NCI-H128 (cell line): ENCODE measurements around the gene CGB5.
A peak's percentile ranks its signal among the peaks of the same experiment; 100 is the strongest.
"Not testable (repeated sequence)": the region's sequence is repeated elsewhere in the genome, so short reads cannot be mapped to it uniquely, and the experiment has no call there.

Experiments
- DNase-seq: peaks from one replicate; lab custom pipeline; 2025; ENCODE audit not compliant: unreplicated experiment; lab: John Stamatoyannopoulos, UW

The CGB5 gene

GRCh38 chr19:49056902-49057596 is 13.4 kb downstream of the CGB5 start:
- DNase-seq = not testable (repeated sequence)

DNA sequence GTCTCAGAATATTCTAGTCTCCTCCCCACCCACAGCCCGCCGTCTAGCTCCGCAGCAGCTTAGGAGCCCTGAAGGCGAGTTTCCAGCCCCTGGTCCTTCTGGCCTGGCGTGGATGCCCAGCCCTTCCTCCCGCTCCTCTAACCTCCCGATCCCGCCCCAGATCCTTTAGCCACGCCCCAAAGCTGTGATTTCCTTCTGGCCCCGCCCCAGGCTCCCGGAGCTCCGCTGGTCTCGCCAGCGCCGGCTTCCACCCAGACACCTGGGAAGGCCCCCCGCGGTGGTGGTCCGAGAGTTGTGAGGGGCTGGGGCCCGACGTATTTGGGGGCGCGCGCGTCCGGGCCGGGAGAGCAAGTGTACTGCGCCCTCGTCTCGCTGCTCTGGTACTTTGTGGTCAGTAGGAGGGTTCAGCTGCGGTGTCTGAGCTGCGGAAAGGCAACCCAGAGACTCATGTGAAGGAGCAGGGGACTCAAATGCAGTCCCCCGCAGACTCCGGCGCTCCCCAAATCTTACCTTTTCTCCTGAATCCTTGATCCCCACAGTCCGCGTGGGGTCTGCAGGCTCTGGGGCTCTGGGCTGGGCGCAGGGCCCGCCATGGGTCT is 14.1 kb downstream of the CGB5 start, which contains the start of gene CGB7:
TSS of gene CGB7 (minus strand) at position 114 of the 599 bp plus-strand sequence. CDS start 2,374 bp downstream, outside the sequence.
- peak; percentile 45 for DNase-seq

- no peak for DNase-seq
These were observed 14.9 kb downstream of the CGB5 start for GRCh38 chr19:49058562-49058961.

DNA sequence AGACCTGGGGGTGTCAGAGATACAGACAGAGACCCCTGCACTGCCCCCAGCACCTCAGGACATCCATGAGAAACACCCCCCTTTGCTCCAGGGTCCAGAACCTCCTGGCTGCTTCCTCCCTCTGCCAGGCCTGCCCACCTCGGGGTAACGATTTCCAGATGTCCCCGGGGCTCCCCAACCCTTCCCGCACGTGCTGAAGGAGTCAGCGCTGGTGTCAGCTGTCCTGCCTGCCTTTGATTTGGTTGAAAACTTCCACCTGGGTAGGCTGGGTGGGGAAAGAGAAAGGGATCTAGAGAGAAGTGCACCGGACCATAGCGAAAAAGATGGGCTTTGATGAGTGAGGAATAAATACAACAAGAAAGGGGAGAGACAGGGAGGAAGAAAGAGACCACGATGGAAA is 15.4 kb downstream of the CGB5 start:
- DNase-seq = no peak

DNA sequence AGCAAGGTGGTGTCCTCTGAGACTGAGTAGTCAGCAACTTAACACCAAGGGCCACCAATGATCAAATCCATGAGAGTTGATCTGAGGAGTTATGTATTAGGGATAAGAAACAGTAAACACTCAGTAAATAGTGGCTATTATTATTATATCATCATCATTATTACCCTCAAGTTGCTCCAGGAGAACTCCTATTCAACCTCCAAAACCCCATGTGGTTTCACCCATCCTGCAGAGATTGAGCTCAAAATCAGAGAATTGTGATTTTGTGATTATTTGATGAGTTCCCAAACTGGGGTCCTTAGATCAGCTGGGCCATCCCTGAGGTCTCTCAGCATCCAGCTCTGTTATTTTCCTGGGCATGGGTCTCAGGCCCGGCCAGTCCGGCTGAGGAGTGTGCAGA is 17.4 kb downstream of the CGB5 start:
- DNase-seq = no peak

GRCh38 chr19:49061445-49061844 is 17.8 kb downstream of the CGB5 start:
- DNase-seq = no peak

DNA sequence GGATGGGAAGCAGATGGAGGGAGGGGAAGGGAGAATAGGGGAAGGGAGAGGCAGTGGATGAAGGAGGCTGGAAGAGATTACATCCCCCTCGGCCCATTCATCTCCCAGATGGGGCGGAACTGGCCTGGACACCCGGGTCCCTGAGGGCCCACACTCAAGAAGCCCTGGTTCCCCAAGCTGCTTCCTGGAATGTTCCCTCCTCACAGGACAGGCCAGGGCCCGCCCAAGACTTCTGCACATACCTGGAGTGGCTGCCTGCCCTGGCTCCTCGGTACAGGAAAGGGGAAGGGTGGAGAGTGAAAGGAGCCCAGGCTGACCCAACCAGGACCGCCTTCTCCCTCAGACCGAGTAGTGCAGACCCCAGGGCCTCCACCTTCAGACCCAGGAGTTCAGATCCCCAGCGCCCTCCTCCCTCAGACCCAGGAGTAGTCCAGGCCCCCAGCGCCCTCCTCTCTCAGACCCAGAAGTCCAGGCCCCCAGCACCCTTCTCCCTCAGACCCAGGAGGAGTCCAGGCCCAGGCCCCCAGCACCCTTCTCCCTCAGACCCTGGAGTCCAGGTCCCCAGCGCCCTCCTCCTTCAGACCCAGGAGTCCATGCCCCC is 20.5 kb downstream of the CGB5 start:
- DNase-seq = no peak

DNA sequence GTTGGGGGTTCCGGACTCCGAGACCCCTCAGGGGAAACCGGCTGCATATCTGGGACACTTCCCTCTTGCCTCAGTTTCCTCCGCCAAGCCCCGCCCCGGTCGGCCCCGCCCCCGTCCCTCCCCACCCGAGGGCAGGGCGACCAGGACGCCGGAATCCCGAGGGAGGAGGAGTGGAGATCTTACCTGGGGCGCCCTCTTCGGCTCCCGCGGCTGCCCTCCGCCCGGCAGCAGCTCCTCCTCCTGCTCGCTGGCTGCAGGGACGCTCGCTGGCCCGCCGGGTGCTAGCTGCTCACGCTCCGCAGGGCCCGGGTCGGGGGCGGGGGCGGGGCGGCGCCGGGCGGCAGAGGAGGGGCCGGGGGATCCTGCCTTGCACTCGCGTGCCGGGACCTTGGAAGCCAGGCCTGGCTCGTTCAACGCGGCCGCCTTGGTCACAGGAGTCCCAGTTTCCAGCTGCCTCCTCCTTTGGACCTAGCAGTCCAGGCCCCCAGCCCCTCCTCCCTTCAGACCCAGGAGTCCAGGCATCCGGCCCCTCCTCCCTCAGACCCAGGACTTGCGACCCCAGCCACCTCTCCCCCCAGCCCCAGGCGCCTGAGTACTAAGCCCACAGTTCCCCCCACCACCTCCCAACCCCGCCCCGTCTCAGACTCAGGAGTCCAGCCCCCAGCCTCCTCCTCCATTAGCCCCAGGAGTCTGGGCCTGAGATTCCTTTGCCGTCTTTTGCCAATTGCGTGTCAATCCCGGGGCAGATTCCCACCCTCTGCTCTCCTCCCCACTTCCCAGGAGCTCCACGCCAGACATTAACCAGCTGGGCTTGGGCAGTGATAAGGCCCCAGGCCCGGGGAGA is 21.3 kb downstream of the CGB5 start, which contains the start of gene NTF4:
TSS of gene NTF4 (minus strand) at position 51 of the 844 bp plus-strand sequence. CDS start 2,821 bp downstream, outside the sequence.
- no peak for DNase-seq

DNA sequence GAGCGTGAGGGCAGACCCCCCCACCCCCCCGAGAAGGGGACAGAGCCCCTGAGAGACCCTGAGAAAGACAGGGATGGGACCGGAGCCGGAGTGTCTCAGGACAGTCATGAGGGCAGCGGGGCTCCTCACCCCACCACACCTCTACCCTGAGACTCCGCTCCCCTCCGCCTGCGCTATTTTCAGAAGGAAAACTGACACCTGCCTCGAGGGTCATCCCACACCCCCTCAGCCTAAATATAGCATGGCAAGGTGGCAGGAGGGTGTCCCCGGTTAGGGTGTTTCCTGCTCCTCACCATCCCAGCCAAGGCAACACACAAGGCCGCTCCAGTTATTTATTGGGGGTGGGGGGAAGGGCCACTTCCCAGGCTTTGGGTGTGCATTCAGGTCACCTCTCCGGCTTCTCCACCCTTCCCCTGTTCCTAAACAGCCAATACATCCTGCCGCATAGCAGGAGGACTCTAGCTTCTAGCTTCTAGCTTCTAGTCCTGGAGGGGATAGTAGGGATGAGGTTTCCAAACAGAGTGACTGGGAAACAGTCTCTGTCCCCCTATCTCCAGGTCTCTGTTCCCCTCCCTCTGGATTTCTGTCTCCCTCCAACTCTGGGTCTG is 22.4 kb downstream of the CGB5 start:
- no peak for DNase-seq

GRCh38 chr19:49067554-49067953 is 23.9 kb downstream of the CGB5 start:
- no peak for DNase-seq

DNA sequence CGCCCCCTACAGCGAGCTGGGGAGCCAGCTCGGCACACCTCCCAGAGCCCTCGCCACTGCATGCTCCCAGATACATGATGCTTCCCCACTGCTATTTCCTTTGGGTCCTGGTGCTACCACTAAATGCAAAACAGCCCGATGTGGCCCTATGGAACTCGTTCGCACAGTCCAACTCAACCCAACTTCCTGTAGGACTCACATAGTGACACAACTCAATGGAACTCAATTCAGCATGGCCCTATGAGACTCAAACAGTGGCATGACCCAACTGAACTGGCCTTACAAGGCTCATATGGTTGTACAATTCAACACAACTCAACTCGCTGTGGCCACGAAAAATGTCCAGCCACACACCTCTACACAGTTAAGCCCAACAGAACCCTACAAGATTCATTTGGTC is 25.4 kb downstream of the CGB5 start:
- DNase-seq = no peak

DNA sequence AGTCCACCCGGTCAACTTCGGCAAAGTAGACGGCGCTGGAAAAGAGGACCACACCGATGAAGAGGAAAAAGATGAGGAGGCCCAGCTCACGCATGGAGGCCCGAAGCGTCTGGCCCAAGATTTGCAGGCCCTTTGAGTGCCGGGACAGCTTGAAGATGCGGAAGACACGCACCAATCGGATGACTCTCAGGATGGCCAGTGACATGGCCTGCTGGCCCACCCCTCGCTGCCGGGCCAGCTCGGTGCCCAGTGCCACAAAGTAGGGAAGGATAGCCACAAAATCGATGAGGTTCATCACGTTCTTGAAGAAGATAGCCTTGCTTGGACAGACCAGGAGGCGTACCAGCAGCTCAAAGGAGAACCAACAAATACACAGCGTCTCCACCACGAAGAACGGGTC is 26.8 kb downstream of the CGB5 start:
- no peak for DNase-seq

GRCh38 chr19:49071860-49072547 is 28.4 kb downstream of the CGB5 start:
- DNase-seq = no peak

DNA sequence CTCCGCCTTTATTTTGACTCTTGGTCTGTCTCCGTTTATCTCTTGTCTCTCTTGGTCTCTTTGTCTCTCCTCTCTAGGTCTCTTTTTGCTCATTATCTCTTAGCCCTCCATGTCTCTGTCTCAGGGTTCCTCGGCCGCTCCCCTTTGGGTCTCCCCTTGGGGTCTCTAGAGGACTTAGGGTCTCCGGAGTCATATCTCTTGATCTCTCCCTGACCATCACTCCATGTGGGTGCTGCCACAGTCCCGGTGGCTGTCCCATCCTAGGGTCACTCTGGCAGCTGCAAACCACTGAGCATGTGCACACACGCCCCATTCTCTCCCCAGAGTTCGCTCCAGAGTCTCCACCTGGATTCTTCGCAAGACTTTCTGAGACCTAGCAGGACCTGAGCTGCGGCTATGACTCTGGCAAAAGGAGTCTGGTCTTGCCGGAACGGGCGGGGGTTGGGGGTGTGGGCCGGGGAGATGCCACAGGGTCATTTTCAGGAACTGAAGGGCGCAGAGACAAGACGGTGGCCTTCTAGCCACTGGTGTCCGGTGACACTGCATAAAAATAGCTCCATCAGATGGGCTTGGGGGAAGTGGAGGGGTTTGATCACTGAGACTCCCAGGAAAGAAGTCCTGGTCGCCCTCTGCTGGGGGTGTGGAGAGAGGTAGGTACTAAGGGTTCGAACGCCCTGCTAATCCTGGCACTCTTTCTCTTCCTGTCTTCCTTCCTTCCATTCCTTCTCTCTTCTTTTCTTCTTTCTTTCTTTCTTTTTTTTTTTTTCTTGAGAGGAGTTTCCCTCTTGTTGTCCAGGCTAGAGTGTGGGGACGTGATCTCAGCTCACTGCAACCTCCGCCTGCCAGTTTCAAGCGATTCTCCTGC is 30.1 kb downstream of the CGB5 start:
- DNase-seq = peak; percentile 16

- DNase-seq = peak; percentile 6
These were observed 31.2 kb downstream of the CGB5 start for GRCh38 chr19:49074869-49075268.

DNA sequence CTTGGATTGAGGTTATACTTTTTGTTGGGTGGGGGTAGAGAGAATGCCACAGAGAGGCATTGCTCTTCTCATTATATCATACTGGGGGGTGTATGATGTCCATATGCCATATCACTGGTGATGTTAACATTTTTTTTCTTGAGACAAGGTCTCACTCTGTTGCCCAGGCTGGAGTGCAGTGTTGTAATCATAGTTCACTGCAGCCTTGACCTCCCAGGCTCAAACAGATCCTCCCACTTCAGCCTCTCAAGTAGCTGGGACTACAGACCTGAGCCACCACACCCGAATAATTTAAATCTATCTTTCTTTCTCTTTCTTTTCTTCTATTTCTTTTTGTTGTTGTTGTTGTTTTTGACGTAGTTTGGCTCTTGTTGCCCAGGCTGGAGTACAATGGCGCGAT is 36.7 kb downstream of the CGB5 start:
- DNase-seq = no peak

DNA sequence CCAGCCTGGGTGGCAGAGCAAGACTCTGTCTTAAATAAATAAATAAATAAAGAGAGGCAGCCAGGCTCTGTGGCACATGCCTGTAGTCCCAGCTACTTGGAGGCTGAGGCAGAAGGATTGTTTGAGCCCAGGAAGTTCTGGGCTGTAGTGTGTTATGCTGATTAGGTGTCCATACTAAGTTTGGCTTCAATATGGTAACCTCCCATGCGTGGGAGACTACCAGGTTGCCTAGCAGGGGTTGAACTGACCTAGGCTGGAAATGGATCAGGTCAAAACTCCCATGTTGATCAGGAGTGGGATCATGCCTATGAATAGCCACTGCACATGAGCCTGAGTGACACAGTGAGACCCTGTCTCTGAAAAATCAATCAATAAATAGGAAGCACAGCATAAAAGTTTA is 37.6 kb downstream of the CGB5 start:
- no peak for DNase-seq

GRCh38 chr19:49084206-49085019 is 40.8 kb downstream of the CGB5 start:
- no peak for DNase-seq
